AG09319 (cell line): ENCODE results near the gene CWC27.

Source experiments
- DNase-seq: peaks from one replicate; pipeline ENCODE4 v3.0.0-alpha.2; 2010; ENCODE audit warnings: low read depth; ENCODE audit errors: extremely low read depth
- TF ChIP-seq, protein P1 (sequence below): IDR thresholded peaks from 2 replicates; pipeline ENCODE4 v1.5.1; 2011; ENCODE audit warnings: low read depth, mild to moderate bottlenecking, inconsistent platforms, low read length, moderate library complexity

The CWC27 gene

DNA sequence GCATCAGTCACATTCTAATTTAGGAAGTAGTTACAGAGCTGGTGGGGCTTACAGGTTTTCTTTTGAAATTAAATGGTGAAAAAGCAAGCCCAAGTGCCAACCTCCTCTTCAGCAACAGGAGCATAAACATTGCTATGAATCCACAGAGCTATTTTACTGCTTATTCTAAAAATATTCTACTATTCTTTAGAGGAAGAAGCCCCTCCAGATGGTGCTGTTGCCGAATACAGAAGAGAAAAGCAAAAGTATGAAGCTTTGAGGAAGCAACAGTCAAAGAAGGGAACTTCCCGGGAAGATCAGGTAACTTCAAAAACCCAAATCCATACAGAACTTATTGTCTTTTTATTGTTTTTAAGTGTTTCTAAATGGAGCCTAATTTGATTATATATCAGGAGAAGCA is 202.8 kb downstream of the CWC27 start:
- TF ChIP-seq, protein P1, sequence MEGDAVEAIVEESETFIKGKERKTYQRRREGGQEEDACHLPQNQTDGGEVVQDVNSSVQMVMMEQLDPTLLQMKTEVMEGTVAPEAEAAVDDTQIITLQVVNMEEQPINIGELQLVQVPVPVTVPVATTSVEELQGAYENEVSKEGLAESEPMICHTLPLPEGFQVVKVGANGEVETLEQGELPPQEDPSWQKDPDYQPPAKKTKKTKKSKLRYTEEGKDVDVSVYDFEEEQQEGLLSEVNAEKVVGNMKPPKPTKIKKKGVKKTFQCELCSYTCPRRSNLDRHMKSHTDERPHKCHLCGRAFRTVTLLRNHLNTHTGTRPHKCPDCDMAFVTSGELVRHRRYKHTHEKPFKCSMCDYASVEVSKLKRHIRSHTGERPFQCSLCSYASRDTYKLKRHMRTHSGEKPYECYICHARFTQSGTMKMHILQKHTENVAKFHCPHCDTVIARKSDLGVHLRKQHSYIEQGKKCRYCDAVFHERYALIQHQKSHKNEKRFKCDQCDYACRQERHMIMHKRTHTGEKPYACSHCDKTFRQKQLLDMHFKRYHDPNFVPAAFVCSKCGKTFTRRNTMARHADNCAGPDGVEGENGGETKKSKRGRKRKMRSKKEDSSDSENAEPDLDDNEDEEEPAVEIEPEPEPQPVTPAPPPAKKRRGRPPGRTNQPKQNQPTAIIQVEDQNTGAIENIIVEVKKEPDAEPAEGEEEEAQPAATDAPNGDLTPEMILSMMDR: no peak; the same call in none of the 2 replicates
- DNase-seq: no peak

DNA sequence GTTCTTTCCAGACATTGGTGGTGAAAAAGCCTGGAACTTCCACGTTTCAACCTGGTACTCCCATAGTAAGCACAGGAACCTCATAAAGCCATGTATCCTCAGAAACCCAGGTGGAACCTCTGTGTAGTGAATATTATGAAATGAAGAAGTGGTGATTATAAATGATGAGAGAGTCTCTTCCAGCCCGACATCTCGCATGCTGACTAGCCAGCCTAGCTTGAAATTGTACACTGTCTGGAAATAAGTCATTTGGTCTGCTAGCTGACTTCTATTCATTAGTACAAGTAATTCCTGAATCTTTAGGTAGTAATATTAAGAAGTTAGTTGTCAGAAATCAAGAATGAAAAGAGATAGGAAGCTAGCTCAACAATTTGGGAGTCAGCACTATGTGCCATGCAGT is 203.3 kb downstream of the CWC27 start:
- DNase-seq: no peak
- TF ChIP-seq, protein P1: no peak

DNA sequence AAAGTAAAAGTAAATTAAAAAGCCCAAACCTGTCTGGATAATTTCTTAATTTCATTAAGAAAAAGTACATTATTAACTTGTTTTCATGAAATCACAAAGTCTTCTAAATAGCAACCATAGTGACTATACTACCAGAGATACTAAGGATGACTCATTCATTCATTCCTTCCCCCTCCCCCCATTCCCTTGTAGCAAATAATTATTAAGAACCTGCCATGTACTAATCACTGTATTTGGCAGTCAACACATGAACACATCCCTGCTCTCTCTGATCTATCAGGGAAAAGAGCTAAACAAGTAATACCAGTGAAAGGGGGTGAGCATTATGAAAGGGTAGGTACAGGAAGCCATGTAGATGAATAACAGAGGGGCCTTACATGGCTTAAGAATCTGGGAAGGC is 203.9 kb downstream of the CWC27 start:
- DNase-seq: no peak
- TF ChIP-seq, protein P1: no peak

DNA sequence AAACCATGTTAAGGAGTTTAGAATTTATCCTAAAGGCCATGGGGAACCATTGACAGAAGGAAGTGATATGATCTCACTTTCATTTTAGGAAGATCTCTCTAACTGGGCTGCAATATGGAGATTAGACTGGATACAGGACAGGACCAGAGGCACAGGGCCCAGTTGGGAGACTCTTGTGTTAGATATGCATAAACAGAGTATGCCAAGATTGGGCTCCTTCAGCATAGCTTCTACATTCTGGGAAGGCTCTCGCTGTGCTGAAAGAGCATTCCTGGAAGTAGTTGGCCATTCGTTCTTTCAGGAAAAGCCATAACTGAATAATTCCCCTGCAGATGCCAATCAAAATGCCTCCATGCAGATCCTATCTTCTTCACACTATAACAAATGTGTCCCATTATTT is 204.5 kb downstream of the CWC27 start:
- TF ChIP-seq, protein P1: no peak
- DNase-seq: no peak

DNA sequence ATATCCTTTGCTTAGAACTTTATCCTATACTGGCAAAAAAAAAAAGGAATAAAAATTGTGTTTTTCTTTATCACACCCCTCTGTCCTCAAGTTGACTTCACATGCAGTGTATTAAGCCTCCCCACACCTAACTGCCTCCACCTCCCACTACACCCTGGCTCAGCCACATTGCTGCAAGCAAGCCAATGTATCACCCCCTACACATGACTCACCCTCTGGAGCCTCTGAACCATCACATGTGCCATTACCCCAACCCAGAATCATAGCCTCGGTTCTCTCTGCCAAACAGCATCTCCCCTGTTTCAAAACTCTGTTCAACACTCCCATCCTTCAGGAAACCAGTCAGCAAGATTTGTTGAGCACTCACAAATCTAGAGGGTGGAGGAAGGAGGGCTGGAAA is 209.0 kb downstream of the CWC27 start:
- no peak for DNase-seq
- TF ChIP-seq, protein P1: no peak

DNA sequence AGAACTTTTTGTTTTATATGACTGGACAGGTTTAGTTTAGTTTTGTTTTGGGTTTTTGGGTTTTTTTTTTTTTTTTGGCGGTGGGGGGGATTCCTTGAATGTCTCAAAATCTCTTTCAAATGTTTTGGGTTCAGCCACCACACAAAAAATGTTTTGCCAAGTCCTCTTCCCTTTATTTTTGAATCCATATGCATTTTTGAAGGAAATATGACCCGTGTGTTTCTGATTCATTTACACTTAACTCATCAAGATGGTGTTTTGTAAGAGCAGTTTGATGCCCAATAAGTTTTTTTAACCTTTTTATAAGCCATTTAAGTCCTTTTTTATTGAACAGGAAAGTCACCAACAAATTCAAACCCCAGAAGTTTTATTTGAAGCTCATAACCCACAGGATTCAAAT is 209.8 kb downstream of the CWC27 start:
- TF ChIP-seq, protein P1: no peak
- no peak for DNase-seq

DNA sequence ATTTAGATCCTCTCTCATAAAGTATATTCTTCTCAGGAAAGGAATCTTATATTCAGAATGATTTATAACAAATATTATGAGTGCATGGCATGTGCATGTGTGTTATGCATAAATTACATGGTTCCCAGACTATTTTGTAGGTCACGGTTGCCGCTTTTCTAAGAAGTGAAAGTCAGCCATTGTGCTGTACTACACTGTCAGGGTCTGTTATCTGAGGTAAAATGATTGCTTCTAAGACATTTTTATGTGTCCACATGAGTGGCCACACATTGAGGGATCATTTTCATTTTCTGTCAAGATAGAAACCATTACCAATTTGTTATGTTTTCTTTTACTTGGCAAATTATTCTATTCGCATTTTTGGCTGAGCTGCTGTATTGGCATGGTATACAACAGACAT is 210.8 kb downstream of the CWC27 start:
- TF ChIP-seq, protein P1: no peak
- no peak for DNase-seq

DNA sequence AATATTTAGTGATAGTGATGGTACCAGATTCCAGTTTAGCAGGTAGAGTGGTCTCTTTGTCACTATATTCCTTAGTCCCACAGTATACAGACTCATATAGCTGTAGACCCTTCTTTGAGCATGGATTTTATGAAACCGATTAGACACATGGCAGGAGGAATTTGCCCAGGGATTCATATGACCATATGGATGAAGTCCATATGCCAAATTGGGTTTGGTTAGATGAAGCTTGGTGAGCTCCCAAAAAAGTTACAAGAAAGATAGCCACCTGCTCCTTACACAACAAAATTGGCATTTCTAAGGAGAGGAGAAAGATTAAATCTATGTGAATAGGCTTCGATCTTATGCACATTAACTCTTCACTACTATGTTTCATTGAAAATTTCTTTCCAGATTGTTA is 211.4 kb downstream of the CWC27 start:
- TF ChIP-seq, protein P1: no peak
- DNase-seq: no peak
